ENCODE results near the gene TNFAIP8L3.
A peak's percentile ranks its signal among the peaks of the same experiment; 100 is the strongest.
"Not testable (repeated sequence)": the region's sequence is repeated elsewhere in the genome, so short reads cannot be mapped to it uniquely, and the experiment has no call there.

The TNFAIP8L3 gene

GRCh38 chr15:51094606-51095569 lies at the start of gene TNFAIP8L3:
Gene TNFAIP8L3 (minus strand): TSS chr15:51094906. CDS start chr15:51094595, 311 bp downstream.
- no peaks in the 10 kb centered on the region for H3K36me3 ChIP-seq (ENCODE audit: control insufficient read depth, insufficient read depth, low read length)
- H3K4me1 ChIP-seq (ENCODE audit: control insufficient read depth, insufficient read depth, low read length), result peaks cover 3% of the 10 kb centered on the region
- H3K27me3 ChIP-seq (ENCODE audit: control insufficient read depth, insufficient read depth, low read length), result peaks cover 73% of the 10 kb centered on the region
- H3K9ac ChIP-seq (ENCODE audit: low read depth, low read length), result no peak within 1 kb of the TSS
- H3K4me3 ChIP-seq (ENCODE audit: low read depth, low read length), result peak within 1 kb of the TSS; percentile 75
- H3K9me3 ChIP-seq (ENCODE audit: control insufficient read depth, insufficient read depth, low read length), result no peaks in the 10 kb centered on the region

GRCh38 chr15:51144021-51144532 lies 49.4 kb upstream of the TNFAIP8L3 start:
- Histone ChIP-seq H3K9me3 (ENCODE audit: control insufficient read depth, insufficient read depth, low read length) (no peaks in the 10 kb centered on the region), H3K36me3 (ENCODE audit: control insufficient read depth, insufficient read depth, low read length) (no peaks in the 10 kb centered on the region), H3K27me3 (ENCODE audit: control insufficient read depth, insufficient read depth, low read length) (no peaks in the 10 kb centered on the region), H3K4me1 (ENCODE audit: control insufficient read depth, insufficient read depth, low read length) (no peaks in the 10 kb centered on the region), H3K4me3 (ENCODE audit: low read depth, low read length) (no peak overlapping the region), H3K9ac (ENCODE audit: low read depth, low read length) (no peak overlapping the region)

- not testable (repeated sequence) for H3K4me3 ChIP-seq (ENCODE audit: low read depth, low read length); H3K9me3 ChIP-seq (ENCODE audit: control insufficient read depth, insufficient read depth, low read length); H3K36me3 ChIP-seq (ENCODE audit: control insufficient read depth, insufficient read depth, low read length); H3K27me3 ChIP-seq (ENCODE audit: control insufficient read depth, insufficient read depth, low read length); H3K9ac ChIP-seq (ENCODE audit: low read depth, low read length); H3K4me1 ChIP-seq (ENCODE audit: control insufficient read depth, insufficient read depth, low read length)
Measured at GRCh38 chr15:51140347-51140746, 45.6 kb upstream of the TNFAIP8L3 start.

GRCh38 chr15:51139091-51139490 lies 44.4 kb upstream of the TNFAIP8L3 start:
- no peaks in the 10 kb centered on the region for H3K9me3 ChIP-seq (ENCODE audit: control insufficient read depth, insufficient read depth, low read length)
- H3K27me3 ChIP-seq (ENCODE audit: control insufficient read depth, insufficient read depth, low read length), result no peaks in the 10 kb centered on the region
- H3K4me1 ChIP-seq (ENCODE audit: control insufficient read depth, insufficient read depth, low read length), result no peaks in the 10 kb centered on the region
- H3K9ac ChIP-seq (ENCODE audit: low read depth, low read length), result no peak overlapping the region
- no peaks in the 10 kb centered on the region for H3K36me3 ChIP-seq (ENCODE audit: control insufficient read depth, insufficient read depth, low read length)
- no peak overlapping the region for H3K4me3 ChIP-seq (ENCODE audit: low read depth, low read length)

- no peak overlapping the region for H3K9ac ChIP-seq (ENCODE audit: low read depth, low read length)
- H3K9me3 ChIP-seq (ENCODE audit: control insufficient read depth, insufficient read depth, low read length), result no peaks in the 10 kb centered on the region
- no peak overlapping the region for H3K4me3 ChIP-seq (ENCODE audit: low read depth, low read length)
- no peaks in the 10 kb centered on the region for H3K27me3 ChIP-seq (ENCODE audit: control insufficient read depth, insufficient read depth, low read length)
- H3K36me3 ChIP-seq (ENCODE audit: control insufficient read depth, insufficient read depth, low read length), result no peaks in the 10 kb centered on the region
- no peaks in the 10 kb centered on the region for H3K4me1 ChIP-seq (ENCODE audit: control insufficient read depth, insufficient read depth, low read length)
Measured at GRCh38 chr15:51137880-51138430, 43.2 kb upstream of the TNFAIP8L3 start.

GRCh38 chr15:51137024-51137423 lies 42.3 kb upstream of the TNFAIP8L3 start:
- Histone ChIP-seq H3K27me3 (ENCODE audit: control insufficient read depth, insufficient read depth, low read length) (no peaks in the 10 kb centered on the region), H3K4me1 (ENCODE audit: control insufficient read depth, insufficient read depth, low read length) (no peaks in the 10 kb centered on the region), H3K9ac (ENCODE audit: low read depth, low read length) (no peak overlapping the region), H3K4me3 (ENCODE audit: low read depth, low read length) (no peak overlapping the region), H3K36me3 (ENCODE audit: control insufficient read depth, insufficient read depth, low read length) (no peaks in the 10 kb centered on the region), H3K9me3 (ENCODE audit: control insufficient read depth, insufficient read depth, low read length) (no peaks in the 10 kb centered on the region)

GRCh38 chr15:51135276-51135675 lies 40.6 kb upstream of the TNFAIP8L3 start:
- Histone ChIP-seq H3K4me3 (ENCODE audit: low read depth, low read length) (no peak overlapping the region), H3K9me3 (ENCODE audit: control insufficient read depth, insufficient read depth, low read length) (no peaks in the 10 kb centered on the region), H3K36me3 (ENCODE audit: control insufficient read depth, insufficient read depth, low read length) (no peaks in the 10 kb centered on the region), H3K27me3 (ENCODE audit: control insufficient read depth, insufficient read depth, low read length) (no peaks in the 10 kb centered on the region), H3K4me1 (ENCODE audit: control insufficient read depth, insufficient read depth, low read length) (no peaks in the 10 kb centered on the region), H3K9ac (ENCODE audit: low read depth, low read length) (no peak overlapping the region)

- Histone ChIP-seq H3K4me1 (ENCODE audit: control insufficient read depth, insufficient read depth, low read length) (no peaks in the 10 kb centered on the region), H3K9me3 (ENCODE audit: control insufficient read depth, insufficient read depth, low read length) (no peaks in the 10 kb centered on the region), H3K9ac (ENCODE audit: low read depth, low read length) (no peak overlapping the region), H3K27me3 (ENCODE audit: control insufficient read depth, insufficient read depth, low read length) (no peaks in the 10 kb centered on the region), H3K4me3 (ENCODE audit: low read depth, low read length) (no peak overlapping the region), H3K36me3 (ENCODE audit: control insufficient read depth, insufficient read depth, low read length) (no peaks in the 10 kb centered on the region)
Measured at GRCh38 chr15:51134416-51135199, 39.9 kb upstream of the TNFAIP8L3 start.

GRCh38 chr15:51133140-51133765 lies 38.5 kb upstream of the TNFAIP8L3 start:
- no peaks in the 10 kb centered on the region for H3K9me3 ChIP-seq (ENCODE audit: control insufficient read depth, insufficient read depth, low read length)
- no peak overlapping the region for H3K9ac ChIP-seq (ENCODE audit: low read depth, low read length)
- H3K36me3 ChIP-seq (ENCODE audit: control insufficient read depth, insufficient read depth, low read length), result no peaks in the 10 kb centered on the region
- H3K4me1 ChIP-seq (ENCODE audit: control insufficient read depth, insufficient read depth, low read length), result no peaks in the 10 kb centered on the region
- no peak overlapping the region for H3K4me3 ChIP-seq (ENCODE audit: low read depth, low read length)
- no peaks in the 10 kb centered on the region for H3K27me3 ChIP-seq (ENCODE audit: control insufficient read depth, insufficient read depth, low read length)

GRCh38 chr15:51132384-51133139 lies 37.9 kb upstream of the TNFAIP8L3 start:
- Histone ChIP-seq H3K4me3 (ENCODE audit: low read depth, low read length) (no peak overlapping the region), H3K4me1 (ENCODE audit: control insufficient read depth, insufficient read depth, low read length) (no peaks in the 10 kb centered on the region), H3K9ac (ENCODE audit: low read depth, low read length) (no peak overlapping the region), H3K9me3 (ENCODE audit: control insufficient read depth, insufficient read depth, low read length) (no peaks in the 10 kb centered on the region), H3K36me3 (ENCODE audit: control insufficient read depth, insufficient read depth, low read length) (no peaks in the 10 kb centered on the region), H3K27me3 (ENCODE audit: control insufficient read depth, insufficient read depth, low read length) (no peaks in the 10 kb centered on the region)
